SU-DHL-6 (cell line): Measurements from ENCODE around the gene PLEKHM2.

Source experiments
- CTCF ChIP-seq: fragments of 200-600 bp; sonication (generic); IDR thresholded peaks from one replicate; pipeline ENCODE4 v1.5.1; 2017; ENCODE audit warnings: antibody characterized with exemption, mild to moderate bottlenecking, low read length, moderate library complexity; ENCODE audit not compliant: insufficient read depth, poor library complexity, severe bottlenecking
- EZH2phosphoT487 ChIP-seq: fragments of 200-600 bp; sonication (generic), shearing (Covaris generic); conservative IDR thresholded peaks from 2 replicates; pipeline ENCODE4 v1.6.1; 2018; ENCODE audit warnings: mild to moderate bottlenecking, antibody characterized with exemption, low read length, moderate library complexity, mixed read lengths

GRCh38 chr1:15742339-15742801, 58.2 kb downstream of the PLEKHM2 start, which contains the start of gene TMEM82:
- TF ChIP-seq CTCF (no peak), EZH2phosphoT487 (no peak)
